Upper lobe of left lung (tissue), 4 donors: ENCODE measurements around the gene CDKL2.

Experiments
- CTCF ChIP-seq, 6 experiments: fragments of 450-650 bp in 4 of 6; fragments of 200-600 bp in 2 of 6; sonication (generic) in 2 of 6; IDR thresholded peaks; one replicate each; pipeline ENCODE4 v1.5.1; 2016 to 2019; ENCODE audit warnings: antibody characterized with exemption in 6 of 6
- POLR2A ChIP-seq, 4 donors: fragments of 450-650 bp; IDR thresholded peaks; one replicate each; pipeline ENCODE4 v1.5.1; 2016 to 2017; ENCODE audit warnings: antibody characterized with exemption in 4 of 4, mild to moderate bottlenecking in 2 of 4
- POLR2AphosphoS5 ChIP-seq, 2 donors: sonication (generic); formaldehyde crosslinking; IDR thresholded peaks; one replicate each; pipeline ENCODE4 v1.5.1; 2017; ENCODE audit warnings: antibody characterized with exemption in 2 of 2

GRCh38 chr4:75637827-75638226 lies 7.5 kb upstream of the CDKL2 start:
- TF ChIP-seq CTCF (IDR thresholded peaks at IDR 0.05) (no peak), POLR2A (IDR thresholded peaks at IDR 0.05) (no peak), POLR2AphosphoS5 (IDR thresholded peaks at IDR 0.05) (no peak)
